ENCODE results near the gene CA9. TPM values are rescaled to one million over a fixed set of nuclear protein-coding genes. Genes with fewer than 3 reads are reported as not detected.
A peak's percentile ranks its signal among the peaks of the same experiment; 100 is the strongest.

Gene CA9
- total RNA-seq, 1 experiment from 2014 or later, result 6.6 TPM

GRCh38 chr9:35726931-35727330 is 53.2 kb downstream of the CA9 start:
- intact Hi-C loops (cut with micrococcal nuclease; ENCODE audit: unreplicated experiment), result no loop called here
- no peak for DNase-seq

GRCh38 chr9:35727676-35728040 is 53.9 kb downstream of the CA9 start:
- no peaks in the 10 kb centered on the region for H3K36me3 ChIP-seq (ENCODE audit: low read depth)
- H3K9me3 ChIP-seq (ENCODE audit: insufficient read depth, low read depth), result no peaks in the 10 kb centered on the region
- no peak for TF ChIP-seq EZH2 (IDR thresholded peaks at IDR 0.05; ENCODE audit: low read depth)
- TF ChIP-seq CTCF (conservative IDR thresholded peaks at IDR 0.05), result no peak
- ChIA-PET CTCF (interaction anchor here (0.7 to 1.2 kb wide), 5 partner anchors 14 to 67 kb away, joined by 3 to 5 read pairs (median 4); partner anchors contain the start of gene ARHGEF39), POLR2A (ENCODE audit: unreplicated experiment) (interaction anchor here (0.6 to 1.7 kb wide), 3 partner anchors 16 to 823 kb away, joined by 3 to 24 read pairs (median 3); no protein-coding TSS in a partner anchor)
- H3K27ac ChIP-seq, result no peak overlapping the region
- no peak overlapping the region for H3K4me3 ChIP-seq
- peaks cover 49% of the 10 kb centered on the region for H3K79me2 ChIP-seq (ENCODE audit: low read depth)
- no peaks in the 10 kb centered on the region for H3K9me2 ChIP-seq (ENCODE audit: insufficient read depth)
- intact Hi-C loops (cut with micrococcal nuclease; ENCODE audit: unreplicated experiment), result no loop called here
- peaks cover 15% of the 10 kb centered on the region for H3F3A ChIP-seq (ENCODE audit: insufficient read depth, low read depth)
- peak overlapping the region; percentile 46 for H3K4me2 ChIP-seq
- H4K20me1 ChIP-seq (ENCODE audit: insufficient read depth), result peaks cover 6% of the 10 kb centered on the region; the same call in 1 of the 2 replicates
- DNase-seq, result no peak
- H3K27me3 ChIP-seq (ENCODE audit: insufficient read depth, low read depth), result no peaks in the 10 kb centered on the region
- H3K4me1 ChIP-seq (replicated peaks; ENCODE audit: insufficient read depth), result peaks cover 36% of the 10 kb centered on the region
- no TSS peak for BruUV-seq (replicated peaks)
- no peak overlapping the region for H2AFZ ChIP-seq

More at GRCh38 chr9:35726931-35727330, 53.2 kb downstream of the CA9 start:
- Histone ChIP-seq H3K9me3 (ENCODE audit: insufficient read depth, low read depth) (no peaks in the 10 kb centered on the region), H3K27me3 (ENCODE audit: insufficient read depth, low read depth) (no peaks in the 10 kb centered on the region), H3K4me2 (no peak overlapping the region), H3K4me1 (replicated peaks; ENCODE audit: insufficient read depth) (peaks cover 36% of the 10 kb centered on the region), H3K9me2 (ENCODE audit: insufficient read depth) (no peaks in the 10 kb centered on the region), H3K27ac (no peak overlapping the region), H3K79me2 (ENCODE audit: low read depth) (peaks cover 49% of the 10 kb centered on the region), H3K36me3 (ENCODE audit: low read depth) (no peaks in the 10 kb centered on the region), H4K20me1 (ENCODE audit: insufficient read depth) (peaks cover 6% of the 10 kb centered on the region; the same call in 1 of the 2 replicates), H3K4me3 (no peak overlapping the region), H2AFZ (no peak overlapping the region), H3F3A (ENCODE audit: insufficient read depth, low read depth) (peaks cover 11% of the 10 kb centered on the region; the same call in 1 of the 2 replicates)
- ChIA-PET POLR2A (ENCODE audit: unreplicated experiment) (no interaction called here), CTCF (interaction anchor here (1.2 kb wide), 1 partner anchor 62 kb away, joined by 5 read pairs; the partner anchor contains the start of gene ARHGEF39)
- TF ChIP-seq CTCF (conservative IDR thresholded peaks at IDR 0.05), result no peak
- TF ChIP-seq EZH2 (IDR thresholded peaks at IDR 0.05; ENCODE audit: low read depth), result no peak
- BruUV-seq (replicated peaks), result no TSS peak

GRCh38 chr9:35728041-35728971 is 54.6 kb downstream of the CA9 start:
- H3K79me2 ChIP-seq (ENCODE audit: low read depth), result peaks cover 49% of the 10 kb centered on the region
- ChIA-PET POLR2A (ENCODE audit: unreplicated experiment) (interaction anchor here (0.6 to 1.7 kb wide), 4 partner anchors 16 to 822 kb away, joined by 3 to 24 read pairs (median 4); no protein-coding TSS in a partner anchor), CTCF (interaction anchor here (0.7 to 1.2 kb wide), 5 partner anchors 14 to 67 kb away, joined by 3 to 5 read pairs (median 4); partner anchors contain the start of gene ARHGEF39)
- TF ChIP-seq CTCF (conservative IDR thresholded peaks at IDR 0.05), result no peak
- TF ChIP-seq EZH2 (IDR thresholded peaks at IDR 0.05; ENCODE audit: low read depth), result no peak
- H3K4me1 ChIP-seq (replicated peaks; ENCODE audit: insufficient read depth), result peaks cover 36% of the 10 kb centered on the region
- H3K9me2 ChIP-seq (ENCODE audit: insufficient read depth), result no peaks in the 10 kb centered on the region
- intact Hi-C loops (cut with micrococcal nuclease; ENCODE audit: unreplicated experiment), result no loop called here
- H3K27me3 ChIP-seq (ENCODE audit: insufficient read depth, low read depth), result no peaks in the 10 kb centered on the region
- no peaks in the 10 kb centered on the region for H3K36me3 ChIP-seq (ENCODE audit: low read depth)
- no peak overlapping the region for H3K27ac ChIP-seq
- peaks cover 6% of the 10 kb centered on the region; the same call in 1 of the 2 replicates for H4K20me1 ChIP-seq (ENCODE audit: insufficient read depth)
- no peak overlapping the region for H2AFZ ChIP-seq
- peak in 1 of 2 experiments; percentile 53 for DNase-seq
- H3F3A ChIP-seq (ENCODE audit: insufficient read depth, low read depth), result peaks cover 21% of the 10 kb centered on the region
- H3K9me3 ChIP-seq (ENCODE audit: insufficient read depth, low read depth), result no peaks in the 10 kb centered on the region
- no TSS peak for BruUV-seq (replicated peaks)
- H3K4me2 ChIP-seq, result peak overlapping the region; percentile 46
- no peak overlapping the region for H3K4me3 ChIP-seq
